Stimulated activated CD8-positive, alpha-beta memory T cell treated with anti-CD3 and anti-CD28 coated beads, Interleukin-2, amount 100 ng/mL, for 1 hour (primary cell): ENCODE measurements around the gene ICAM2.
"Not testable (repeated sequence)": the region's sequence is repeated elsewhere in the genome, so short reads cannot be mapped to it uniquely, and the experiment has no call there.

Source experiments
- DNase-seq, 2 donors: peaks; one replicate each; pipeline ENCODE4 v3.0.0-alpha.2; 2020; ENCODE audit warnings: low read depth in 2 of 2

ICAM2 gene

DNA sequence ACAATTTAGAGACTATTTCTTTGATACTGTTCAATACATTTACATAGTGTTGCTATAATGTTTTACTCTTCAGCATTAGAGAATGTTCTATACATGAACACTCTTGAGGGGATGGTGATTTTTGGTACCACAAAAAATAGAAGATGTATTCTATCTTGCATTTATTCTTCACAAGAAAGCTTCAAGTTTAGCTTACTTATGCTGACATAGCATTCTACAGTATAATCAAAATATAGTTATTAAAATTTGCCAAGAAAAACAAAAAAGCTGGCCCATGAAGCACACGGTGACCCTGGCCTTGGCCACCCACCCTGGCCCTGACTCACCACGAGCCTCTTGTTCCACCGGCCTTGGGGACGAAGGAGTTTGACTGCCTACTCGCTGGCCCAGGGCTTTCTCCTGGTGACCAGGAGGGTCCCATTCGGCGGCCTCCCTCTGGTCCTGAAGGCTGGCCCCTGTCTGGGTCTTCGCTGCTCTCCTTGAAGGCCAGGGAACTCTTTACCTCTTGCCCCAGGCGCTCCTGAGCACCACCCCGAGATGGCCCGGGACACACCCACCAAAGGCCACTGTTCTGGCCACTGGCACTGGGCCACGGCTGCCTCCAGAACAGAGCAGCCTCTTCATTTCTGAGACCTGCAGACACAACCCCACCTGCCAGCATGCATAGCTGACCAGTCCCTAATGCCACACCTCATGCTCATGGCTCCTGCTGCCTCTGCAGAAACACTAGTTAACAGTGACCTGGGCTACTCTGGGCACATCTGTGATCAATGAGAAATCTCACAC is 22.5 kb upstream of the ICAM2 start:
- no peak for DNase-seq

DNA sequence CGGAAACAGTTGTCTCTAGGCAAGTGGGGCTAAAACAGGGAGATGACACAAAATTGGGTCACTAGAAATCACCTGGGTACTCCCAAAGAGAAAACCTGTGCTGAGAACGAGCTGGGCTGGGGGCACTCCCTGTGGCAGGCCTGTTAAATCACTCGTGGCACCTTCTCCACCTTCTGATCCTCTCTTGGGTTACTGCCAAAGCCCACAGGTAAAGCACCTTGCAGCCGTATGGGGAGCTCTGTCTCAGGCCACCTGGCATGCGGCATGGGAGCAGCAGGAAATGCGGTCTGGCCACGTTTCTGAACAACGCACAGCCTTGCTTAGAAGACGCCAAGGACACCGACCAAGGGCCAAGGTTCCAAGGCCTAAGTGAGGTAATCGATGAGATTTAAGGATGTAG is 21.5 kb upstream of the ICAM2 start:
- no peak for DNase-seq

GRCh38 chr17:64040206-64040605 is 19.8 kb upstream of the ICAM2 start:
- DNase-seq, result no peak

DNA sequence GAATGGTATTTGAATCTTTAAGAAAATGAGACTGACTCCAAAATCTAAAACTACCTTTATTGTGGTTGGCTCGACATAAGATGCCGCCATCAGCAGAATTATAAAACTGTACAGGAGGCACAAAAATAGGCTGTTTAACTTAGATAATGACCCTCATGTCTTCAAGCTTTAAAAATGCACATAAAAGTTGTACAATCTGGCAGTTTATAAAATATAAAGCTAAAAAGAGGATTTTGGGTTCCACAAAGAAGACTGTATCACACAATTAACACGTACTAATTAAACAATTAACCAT is 18.6 kb upstream of the ICAM2 start:
- no peak for DNase-seq

- no peak for DNase-seq
Measured at GRCh38 chr17:64038331-64039105, 18.1 kb upstream of the ICAM2 start.

DNA sequence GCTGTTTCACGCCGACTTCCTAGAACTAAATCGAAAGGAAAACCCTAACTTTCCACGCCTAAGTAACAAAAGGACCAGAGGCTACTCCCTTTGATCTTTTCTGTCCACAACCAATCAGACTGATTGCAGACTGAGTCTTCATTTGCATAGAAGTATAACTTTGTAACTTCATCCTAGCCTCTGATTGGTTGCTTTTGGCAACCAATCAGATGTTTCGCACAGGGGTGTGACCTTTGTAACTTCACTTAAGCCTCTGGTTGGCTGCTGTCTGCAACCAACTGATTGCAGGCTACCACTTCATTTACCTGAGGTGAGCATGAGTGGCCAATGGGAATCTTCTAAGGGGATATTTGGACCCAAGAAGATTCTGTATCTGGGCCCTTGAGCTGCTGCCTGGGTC is 17.4 kb upstream of the ICAM2 start:
- no peak for DNase-seq

DNA sequence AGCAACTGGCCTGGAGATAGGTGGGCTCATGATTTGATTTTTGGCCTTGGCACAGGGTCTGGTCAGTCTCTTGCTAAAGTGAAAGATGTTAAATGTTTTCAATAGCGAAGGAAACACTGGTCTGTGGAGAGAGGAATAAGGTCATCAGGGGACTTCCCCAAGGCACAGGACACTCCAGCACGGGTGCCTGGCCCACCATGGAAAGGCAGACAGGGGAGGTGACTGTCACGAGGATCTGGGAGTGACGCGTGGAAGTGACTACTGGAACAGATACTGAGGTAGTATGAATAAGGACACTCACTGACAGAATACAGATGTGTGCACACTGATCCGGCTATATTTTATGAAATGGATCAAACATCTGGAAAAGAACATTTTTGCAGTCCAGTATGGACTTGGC is 16.7 kb upstream of the ICAM2 start:
- no peak for DNase-seq

- no peak for DNase-seq
Measured at GRCh38 chr17:64036198-64036922, 15.9 kb upstream of the ICAM2 start.

DNA sequence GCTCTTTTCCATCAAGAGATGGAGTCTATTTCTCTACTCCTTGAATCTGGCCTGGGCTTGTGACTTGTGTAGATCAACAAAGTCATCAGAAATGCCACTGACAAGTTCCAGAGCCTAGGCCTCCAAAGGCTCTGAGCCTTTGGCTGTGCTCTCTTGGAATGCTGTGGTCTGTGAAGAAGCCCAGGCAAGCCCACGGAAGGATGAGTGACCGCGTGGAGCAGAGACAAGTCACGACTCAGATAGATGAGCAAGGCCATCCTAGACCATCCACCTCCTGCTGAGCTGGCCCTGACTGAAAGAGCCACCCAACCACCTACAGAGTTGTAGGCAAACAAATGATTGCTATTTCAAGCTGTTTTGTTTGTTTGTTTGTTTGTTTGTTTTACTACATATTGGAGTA is 11.6 kb upstream of the ICAM2 start:
- no peak for DNase-seq

- peak; percentile 55 to 57 for DNase-seq
Measured at GRCh38 chr17:64028874-64029464, 8.5 kb upstream of the ICAM2 start.

DNA sequence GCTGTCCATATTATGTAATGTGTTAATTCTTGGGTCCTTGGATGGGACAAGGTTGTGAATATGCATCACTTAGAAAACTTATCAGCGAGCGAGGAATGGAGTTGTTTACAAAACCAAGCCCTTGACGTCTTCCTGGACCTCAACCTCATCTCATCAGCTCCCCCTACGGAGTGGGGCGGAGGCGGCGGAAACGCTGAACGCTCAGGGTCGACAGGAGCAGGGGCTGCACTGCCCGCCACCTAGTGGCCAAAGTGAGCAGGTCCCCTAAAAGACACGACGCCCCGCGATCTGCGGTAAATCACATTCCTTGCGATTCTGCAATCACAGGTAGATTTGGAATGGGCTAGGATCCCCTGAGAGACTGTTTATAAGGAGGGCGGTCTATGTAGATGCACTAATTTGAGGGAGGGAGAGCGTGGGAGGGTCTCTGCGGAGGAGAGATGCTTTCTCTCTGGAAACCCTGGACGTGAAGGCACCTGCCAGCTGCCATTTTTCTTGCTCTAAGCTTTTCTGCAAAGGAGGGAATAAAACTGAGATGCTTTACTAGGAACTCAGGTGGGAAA is 5.4 kb upstream of the ICAM2 start:
- peak; percentile 80 to 85 for DNase-seq

- DNase-seq, result peak in 1 of 2 donors; percentile 14
Measured at GRCh38 chr17:64024781-64025731, 4.6 kb upstream of the ICAM2 start.

DNA sequence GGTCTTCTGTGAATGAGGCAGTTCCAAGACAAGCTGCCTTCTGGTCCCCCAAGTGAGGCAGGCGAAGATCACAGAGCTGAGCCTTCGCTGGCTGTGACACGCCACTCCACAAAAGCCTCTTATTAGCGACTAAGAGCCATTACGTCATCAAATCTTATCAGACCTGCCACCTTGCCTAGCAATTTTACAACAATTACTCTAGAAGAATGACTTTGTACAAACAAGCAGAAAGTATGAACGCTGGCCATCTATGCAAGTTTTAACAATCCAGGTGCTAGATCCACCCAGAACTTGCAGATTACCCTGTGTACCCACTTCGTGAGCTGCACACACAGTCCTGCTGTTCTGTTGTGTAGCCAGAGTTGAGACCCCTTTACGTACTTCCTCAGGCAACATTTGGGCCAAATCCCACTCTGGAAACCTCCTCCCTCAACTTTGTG is 3.8 kb upstream of the ICAM2 start:
- no peak for DNase-seq

- DNase-seq, result no peak
Measured at GRCh38 chr17:64022611-64023063, 2.2 kb upstream of the ICAM2 start.

DNA sequence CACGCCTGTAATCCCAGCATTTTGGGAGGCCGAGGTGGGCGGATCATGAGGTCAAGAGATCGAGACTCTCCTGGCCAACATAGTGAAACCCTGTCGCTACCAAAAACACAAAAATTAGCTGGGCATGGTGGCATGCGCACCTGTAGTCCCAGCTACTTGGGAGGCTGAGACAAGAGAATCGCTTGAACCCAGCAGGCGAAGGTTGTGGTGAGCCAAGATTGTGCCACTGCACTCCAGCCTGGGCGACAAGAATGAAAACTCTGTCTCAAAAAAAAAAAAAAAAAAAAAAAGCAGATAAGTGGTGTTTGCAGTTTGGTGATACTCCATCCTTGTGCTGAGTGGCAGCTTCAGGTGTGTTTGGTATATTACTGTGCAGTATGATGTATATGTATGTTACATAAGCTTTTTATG is 877 bp downstream of the ICAM2 start:
- not testable (repeated sequence) for DNase-seq

- no peak for DNase-seq
Measured at GRCh38 chr17:64017381-64017980, 3.0 kb downstream of the ICAM2 start.

- DNase-seq, result no peak
Measured at GRCh38 chr17:64016974-64017373, 3.5 kb downstream of the ICAM2 start.

GRCh38 chr17:64016231-64016784 is 4.1 kb downstream of the ICAM2 start:
- no peak for DNase-seq

GRCh38 chr17:64015447-64015846 is 5.0 kb downstream of the ICAM2 start:
- no peak for DNase-seq
